ENCODE measurements around the gene SLC22A23. TPM values are rescaled to one million over a fixed set of nuclear protein-coding genes. Genes with fewer than 3 reads are reported as not detected.

Gene SLC22A23
- total RNA-seq, 4 donors from 2014 or later = 26.6 to 42.6 (median 37.6) TPM

- Histone ChIP-seq H3K27ac (peak overlapping the region; percentile 65 to 84 (median 78)), H3K4me3 (no peak overlapping the region), H3K36me3 (peaks cover 0 to 11% (median 0%) of the 10 kb centered on the region in 3 donors), H3K9me3 (no peaks in the 10 kb centered on the region), H3K27me3 (no peaks in the 10 kb centered on the region), H3K4me1 (peaks cover 21 to 62% (median 21%) of the 10 kb centered on the region in 3 donors)
- no peak for DNase-seq
- 44 to 48% methylated on average over 4 to 8 of the region's 10 CpGs for WGBS, 2 donors
- TF ChIP-seq POLR2A (IDR thresholded peaks at IDR 0.05) = no peak
- TF ChIP-seq, protein P1, sequence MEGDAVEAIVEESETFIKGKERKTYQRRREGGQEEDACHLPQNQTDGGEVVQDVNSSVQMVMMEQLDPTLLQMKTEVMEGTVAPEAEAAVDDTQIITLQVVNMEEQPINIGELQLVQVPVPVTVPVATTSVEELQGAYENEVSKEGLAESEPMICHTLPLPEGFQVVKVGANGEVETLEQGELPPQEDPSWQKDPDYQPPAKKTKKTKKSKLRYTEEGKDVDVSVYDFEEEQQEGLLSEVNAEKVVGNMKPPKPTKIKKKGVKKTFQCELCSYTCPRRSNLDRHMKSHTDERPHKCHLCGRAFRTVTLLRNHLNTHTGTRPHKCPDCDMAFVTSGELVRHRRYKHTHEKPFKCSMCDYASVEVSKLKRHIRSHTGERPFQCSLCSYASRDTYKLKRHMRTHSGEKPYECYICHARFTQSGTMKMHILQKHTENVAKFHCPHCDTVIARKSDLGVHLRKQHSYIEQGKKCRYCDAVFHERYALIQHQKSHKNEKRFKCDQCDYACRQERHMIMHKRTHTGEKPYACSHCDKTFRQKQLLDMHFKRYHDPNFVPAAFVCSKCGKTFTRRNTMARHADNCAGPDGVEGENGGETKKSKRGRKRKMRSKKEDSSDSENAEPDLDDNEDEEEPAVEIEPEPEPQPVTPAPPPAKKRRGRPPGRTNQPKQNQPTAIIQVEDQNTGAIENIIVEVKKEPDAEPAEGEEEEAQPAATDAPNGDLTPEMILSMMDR (IDR thresholded peaks at IDR 0.05) = no peak
- intact Hi-C loops (cut with DNase I) = no loop called here
Measured at GRCh38 chr6:3363296-3364025, 93.4 kb downstream of the SLC22A23 start.

- no peaks in the 10 kb centered on the region for H3K36me3 ChIP-seq
- intact Hi-C loops (cut with DNase I) = no loop called here
- no peaks in the 10 kb centered on the region for H3K27me3 ChIP-seq
- TF ChIP-seq POLR2A (IDR thresholded peaks at IDR 0.05) = no peak
- TF ChIP-seq, protein P1 (IDR thresholded peaks at IDR 0.05) = no peak
- 77 to 78% methylated on average over 10 to 13 of the region's 14 CpGs for WGBS, 2 donors
- H3K4me1 ChIP-seq = peaks cover 26 to 60% (median 28%) of the 10 kb centered on the region in 3 donors
- H3K27ac ChIP-seq = no peak overlapping the region
- H3K9me3 ChIP-seq = no peaks in the 10 kb centered on the region
- no peak for DNase-seq
- no peak overlapping the region for H3K4me3 ChIP-seq
Measured at GRCh38 chr6:3361312-3362037, 95.4 kb downstream of the SLC22A23 start.

DNA sequence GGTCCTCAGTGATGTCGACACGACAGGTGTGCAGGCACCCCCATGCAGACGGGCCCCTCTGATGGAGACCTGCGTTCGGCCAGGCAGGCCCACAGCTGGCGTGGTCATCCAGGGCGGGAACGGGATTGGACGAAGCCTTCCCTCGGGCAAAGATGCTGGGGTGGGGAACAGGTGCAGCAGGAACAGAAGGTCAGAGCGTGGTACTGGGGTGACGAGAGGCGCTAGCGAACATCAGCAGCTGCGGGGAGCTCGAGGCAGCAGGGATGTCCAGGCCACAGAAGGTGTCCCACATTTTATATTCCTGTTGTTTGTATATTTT is 96.2 kb downstream of the SLC22A23 start:
- intact Hi-C loops (cut with DNase I) = no loop called here
- Histone ChIP-seq H3K27me3 (no peaks in the 10 kb centered on the region), H3K4me1 (peaks cover 29 to 67% (median 29%) of the 10 kb centered on the region in 3 donors), H3K4me3 (no peak overlapping the region), H3K9me3 (no peaks in the 10 kb centered on the region), H3K36me3 (no peaks in the 10 kb centered on the region), H3K27ac (peak overlapping the region in 1 of 4 donors; percentile 52)
- 95% methylated on average over 9 of the region's 16 CpGs for WGBS, 2 donors
- TF ChIP-seq, protein P1 (IDR thresholded peaks at IDR 0.05) = no peak
- TF ChIP-seq POLR2A (IDR thresholded peaks at IDR 0.05) = no peak
- no peak for DNase-seq

DNA sequence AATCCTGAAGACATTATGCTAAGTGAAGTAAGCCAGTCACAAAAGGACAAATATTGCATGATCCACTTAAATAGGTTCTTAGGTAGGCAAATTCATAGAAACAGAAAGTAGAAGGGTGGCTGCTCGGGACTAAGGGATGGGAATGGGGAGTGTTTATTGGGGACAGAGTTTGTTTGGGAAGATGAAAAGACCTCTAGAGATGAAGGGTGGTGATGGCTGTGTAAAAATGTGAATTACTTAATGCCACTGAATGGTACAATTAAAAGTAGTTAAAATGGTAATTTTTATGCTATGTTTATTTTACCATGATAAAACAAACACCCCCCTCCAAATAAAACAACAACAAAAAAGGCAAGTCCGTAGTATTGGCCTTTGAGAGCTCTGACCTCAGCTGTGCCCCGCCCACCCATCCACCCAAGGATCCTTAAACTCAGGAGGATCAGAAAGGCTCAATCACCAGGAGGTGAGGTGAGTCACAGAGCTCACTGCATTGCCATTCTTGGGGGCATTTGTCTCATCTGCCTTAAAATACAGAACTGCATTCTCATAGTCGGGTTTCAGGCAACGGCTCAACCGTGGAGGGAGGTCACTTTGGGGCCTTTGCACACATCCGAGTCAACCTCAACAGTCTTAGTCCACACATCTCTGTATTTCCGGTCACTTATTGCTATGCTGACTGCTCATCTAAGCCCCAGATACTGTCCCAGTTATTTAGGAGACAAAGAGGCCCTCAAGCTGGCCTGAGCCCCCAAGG is 96.7 kb downstream of the SLC22A23 start:
- H3K27me3 ChIP-seq = no peaks in the 10 kb centered on the region
- intact Hi-C loops (cut with DNase I) = no loop called here
- H3K9me3 ChIP-seq = no peaks in the 10 kb centered on the region
- 69 to 72% methylated on average over 7 to 8 of the region's 8 CpGs for WGBS, 2 donors
- no peak for TF ChIP-seq POLR2A (IDR thresholded peaks at IDR 0.05)
- TF ChIP-seq, protein P1 (IDR thresholded peaks at IDR 0.05) = no peak
- peaks cover 34 to 72% (median 35%) of the 10 kb centered on the region in 3 donors for H3K4me1 ChIP-seq
- DNase-seq = no peak
- H3K4me3 ChIP-seq = no peak overlapping the region
- H3K36me3 ChIP-seq = no peaks in the 10 kb centered on the region
- H3K27ac ChIP-seq = peak overlapping the region in 2 of 4 donors; percentile 0 to 52
